Stimulated activated naive CD4-positive, alpha-beta T cell treated with Interleukin-2 at 50 U/mL for 16 hours (primary cell): ENCODE measurements around the gene RNF157.
"Not testable (repeated sequence)": the region's sequence is repeated elsewhere in the genome, so short reads cannot be mapped to it uniquely, and the experiment has no call there.

Experiments used
- DNase-seq: peaks from one replicate; lab custom pipeline; 2025; lab: John Stamatoyannopoulos, UW

RNF157 gene

DNA sequence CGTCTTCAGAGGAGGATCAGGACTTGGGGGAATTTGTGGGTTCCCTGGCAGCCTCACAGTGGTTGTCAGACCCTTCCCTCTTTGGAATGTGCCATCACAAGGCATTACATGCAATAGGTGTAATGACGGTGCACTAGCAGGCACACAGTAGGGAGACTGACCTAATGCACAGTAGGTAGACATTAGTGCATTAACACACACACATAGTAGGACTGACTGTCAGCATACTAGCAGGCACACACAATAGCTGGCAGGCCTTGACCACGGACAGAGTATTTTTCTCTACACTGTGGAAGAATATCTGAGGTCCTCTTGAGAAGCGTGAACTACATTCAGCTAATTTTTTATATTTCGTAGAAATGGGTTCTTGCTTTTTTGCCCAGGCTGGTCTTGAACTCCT lies 14.0 kb upstream of the RNF157 start:
- no peak for DNase-seq

DNA sequence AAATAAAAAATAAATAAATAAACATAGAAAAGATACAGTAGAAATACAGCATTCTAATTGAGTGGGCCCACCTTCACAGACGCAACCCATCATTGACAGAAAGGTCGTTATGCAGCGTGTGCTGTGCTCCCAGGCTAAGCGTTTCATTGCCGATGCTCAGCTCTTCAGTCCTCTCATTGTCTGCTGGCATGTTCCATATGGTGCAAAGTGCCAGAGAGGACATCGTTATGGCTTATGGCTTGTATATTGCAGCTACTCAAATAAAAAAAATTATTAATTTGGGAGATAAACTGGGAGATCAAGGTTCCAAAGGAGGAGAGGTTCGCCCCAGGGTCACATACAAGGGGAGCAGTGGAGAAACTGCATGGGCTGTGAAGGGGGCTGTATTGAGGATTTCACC lies 13.5 kb upstream of the RNF157 start:
- DNase-seq = no peak

DNA sequence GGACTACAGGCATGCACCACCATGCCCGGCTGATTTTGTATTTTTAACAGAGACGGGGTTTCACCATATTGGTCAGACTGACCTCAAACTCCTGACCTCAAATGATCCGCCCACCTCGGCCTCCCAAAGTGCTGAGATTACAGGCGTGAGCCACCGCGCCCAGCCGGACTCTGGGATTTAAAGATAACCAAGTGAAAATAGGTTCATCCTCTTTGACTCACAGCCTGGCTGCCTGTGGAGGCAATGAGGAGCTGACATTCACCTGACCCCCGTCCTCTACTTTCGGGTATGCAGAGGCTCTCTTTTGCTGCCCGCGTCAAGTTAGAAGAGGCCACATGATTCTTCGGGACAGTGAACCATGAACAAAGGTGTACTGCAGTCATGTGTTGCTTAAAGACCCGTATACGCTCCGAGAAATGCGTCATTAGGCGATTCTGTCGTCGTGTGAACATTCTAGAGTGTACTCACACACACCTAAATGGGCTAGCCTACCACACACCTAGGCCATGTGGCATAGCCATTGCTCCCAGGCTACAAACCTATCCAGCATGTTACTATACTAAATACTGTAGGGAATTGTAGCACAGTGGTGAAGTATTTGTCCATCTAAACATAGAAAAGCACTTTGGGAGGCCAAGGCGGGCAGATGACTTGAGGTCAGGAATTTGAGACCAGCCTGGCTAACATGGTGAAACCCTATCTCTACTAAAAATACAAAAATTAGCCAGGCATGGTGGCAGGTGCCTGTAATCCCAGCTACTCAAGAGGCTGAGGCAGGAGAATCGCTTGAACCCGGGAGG lies 12.9 kb upstream of the RNF157 start:
- not testable (repeated sequence) for DNase-seq

GRCh38 chr17:76252040-76252954 lies 12.0 kb upstream of the RNF157 start:
- peak; percentile 20 for DNase-seq

DNA sequence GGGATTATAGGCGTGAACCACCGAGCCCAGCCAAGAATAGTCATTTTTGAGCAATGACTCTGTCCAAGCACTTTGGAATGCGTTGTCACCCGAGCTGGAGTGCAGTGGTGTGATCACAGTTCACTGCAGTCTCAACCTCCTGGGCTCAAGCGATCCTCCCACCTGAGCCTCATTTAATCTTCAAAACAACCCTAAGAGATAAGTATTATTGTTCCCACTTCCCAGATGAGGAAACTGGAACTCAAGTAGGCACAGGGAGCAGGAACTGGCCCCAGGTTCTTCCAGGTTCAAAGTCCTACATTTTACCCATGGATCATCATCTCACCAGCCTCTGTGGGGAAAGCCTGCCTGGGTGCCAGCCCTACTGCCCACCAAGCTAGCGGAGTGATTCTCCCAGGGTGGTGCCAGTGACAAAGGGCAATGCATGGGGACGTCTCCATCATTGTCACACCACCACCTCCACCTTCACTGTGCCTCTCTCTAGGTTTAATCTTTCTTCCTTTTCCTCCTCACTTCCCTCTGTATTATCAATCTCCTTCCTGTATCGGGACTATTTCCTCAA lies 11.3 kb upstream of the RNF157 start:
- DNase-seq = no peak

GRCh38 chr17:76250141-76250540 lies 9.8 kb upstream of the RNF157 start:
- no peak for DNase-seq

DNA sequence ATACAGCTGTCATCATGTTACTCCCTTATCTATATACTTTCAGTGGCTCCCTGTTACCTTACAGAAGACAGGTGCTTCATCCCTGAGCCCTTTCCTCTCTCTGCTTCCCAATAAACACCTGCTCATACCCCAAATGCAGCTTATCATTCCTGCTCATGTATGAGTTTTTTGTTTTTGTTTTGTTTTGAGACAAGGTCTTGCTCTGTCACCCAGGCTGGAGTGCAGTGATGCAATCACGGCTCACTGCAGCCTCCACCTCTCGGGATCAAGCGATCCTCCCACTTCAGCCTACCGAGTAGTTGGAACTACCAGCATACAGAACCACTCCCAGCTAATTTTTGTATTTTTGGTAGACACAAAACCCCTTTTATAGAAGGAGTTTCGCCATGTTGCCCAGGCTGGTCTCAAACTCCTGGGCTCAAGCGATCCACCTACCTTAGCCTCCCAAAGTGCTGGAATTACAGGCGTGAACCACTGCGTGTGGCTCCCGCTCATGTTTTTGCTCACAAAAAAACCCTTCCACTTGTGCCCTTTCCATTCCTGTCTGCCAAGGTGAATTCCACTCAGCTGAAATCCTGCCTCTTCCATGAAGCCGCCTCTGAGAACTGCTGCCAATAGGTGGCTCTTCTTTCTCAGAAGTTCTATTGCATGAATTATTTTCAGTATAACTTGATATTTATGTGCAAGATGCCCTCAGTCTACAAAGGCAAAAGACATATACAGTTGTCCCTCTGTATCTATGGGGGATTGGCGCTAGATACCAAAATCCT lies 7.9 kb upstream of the RNF157 start:
- no peak for DNase-seq

- no peak for DNase-seq
Observed at GRCh38 chr17:76247304-76247703, 7.0 kb upstream of the RNF157 start.

DNA sequence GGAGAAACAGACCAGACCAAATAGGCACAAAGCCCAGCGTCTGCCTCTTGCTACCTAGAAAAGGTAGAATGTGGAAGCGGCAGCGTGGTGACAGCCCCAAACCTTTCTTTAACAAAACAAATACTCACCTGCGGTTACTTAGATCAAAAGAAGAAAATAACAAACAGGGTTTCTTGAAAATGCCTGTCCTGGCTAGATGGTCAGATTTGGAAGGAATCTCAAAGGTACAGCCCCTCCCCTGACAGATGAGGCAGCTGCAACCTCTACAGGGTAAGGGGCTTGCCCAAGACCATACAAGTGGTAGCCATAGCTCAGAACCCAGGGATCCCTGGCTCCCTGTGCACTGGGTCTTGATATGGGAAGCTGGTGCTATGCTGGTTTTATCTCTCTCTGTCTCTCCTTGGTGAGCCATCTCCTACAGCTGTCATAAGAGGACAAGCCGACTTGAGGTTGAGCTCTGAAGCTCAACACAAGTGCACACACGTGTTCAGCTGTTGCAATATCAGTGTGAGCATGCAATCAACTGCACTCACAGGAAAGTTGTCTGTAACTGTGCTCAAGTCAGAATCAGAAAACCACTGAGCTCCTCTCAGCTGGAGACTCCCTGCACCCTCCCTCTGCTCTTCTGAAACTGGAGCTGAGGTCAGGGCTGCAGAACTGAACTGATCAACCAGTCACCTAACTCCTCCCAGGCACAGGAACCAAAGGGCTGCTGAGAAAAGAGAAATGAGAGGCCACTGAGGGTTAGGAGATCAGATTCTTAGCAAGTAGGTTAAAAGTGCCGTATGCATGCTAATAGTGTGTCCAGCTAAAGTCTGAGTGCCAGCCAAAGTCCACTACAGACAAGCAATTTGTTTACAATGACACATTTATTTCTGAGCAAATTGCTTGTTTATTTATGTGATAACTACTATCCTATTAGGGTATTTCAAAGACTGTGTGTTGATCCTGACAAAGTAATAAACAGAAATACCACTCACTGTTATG lies 6.1 kb upstream of the RNF157 start:
- DNase-seq = peak; percentile 63

- DNase-seq = not testable (repeated sequence)
Observed at GRCh38 chr17:76244721-76245120, 4.4 kb upstream of the RNF157 start.

DNA sequence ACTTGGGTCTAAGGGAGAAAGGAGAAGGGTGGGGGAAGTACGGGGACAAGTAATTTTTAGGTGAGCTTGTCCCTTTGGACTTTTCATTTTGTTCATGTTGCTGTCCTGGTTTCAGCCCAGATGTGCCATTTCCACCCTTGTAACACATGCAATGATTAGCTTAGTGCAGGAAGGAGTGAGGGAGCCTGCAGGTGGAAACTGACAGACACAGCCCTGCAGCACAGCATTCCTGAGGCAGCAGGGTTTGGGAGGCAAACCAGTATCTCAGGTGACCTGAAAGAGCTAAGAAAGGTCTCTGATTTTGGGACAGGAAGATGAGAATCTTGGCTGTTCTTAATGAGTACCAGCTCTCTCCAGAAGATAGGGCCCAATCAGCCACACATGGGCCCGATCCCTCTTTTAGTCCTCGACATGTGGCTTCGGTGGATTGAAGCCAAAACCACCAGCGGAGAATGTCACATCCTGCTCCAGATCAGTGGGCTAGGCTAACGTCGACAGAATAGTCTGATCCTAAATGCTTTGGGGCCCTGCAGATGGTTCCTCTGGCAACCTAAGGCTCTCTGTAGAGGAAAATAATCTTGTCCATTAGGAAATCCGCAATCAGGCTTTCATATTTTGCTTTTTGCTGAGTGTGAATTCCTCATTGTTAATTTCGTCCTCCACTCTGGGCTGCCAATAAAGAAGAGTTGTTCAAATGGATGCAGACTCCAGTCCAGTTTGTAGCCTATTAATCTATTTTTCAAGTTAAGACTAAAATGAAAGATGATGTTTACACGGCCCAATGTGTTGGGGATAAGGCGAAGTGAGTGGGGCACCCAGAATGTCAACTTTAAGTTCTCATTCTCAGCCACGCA lies 3.8 kb upstream of the RNF157 start:
- DNase-seq = no peak

- no peak for DNase-seq
Observed at GRCh38 chr17:76241691-76242255, 1.5 kb upstream of the RNF157 start.

DNA sequence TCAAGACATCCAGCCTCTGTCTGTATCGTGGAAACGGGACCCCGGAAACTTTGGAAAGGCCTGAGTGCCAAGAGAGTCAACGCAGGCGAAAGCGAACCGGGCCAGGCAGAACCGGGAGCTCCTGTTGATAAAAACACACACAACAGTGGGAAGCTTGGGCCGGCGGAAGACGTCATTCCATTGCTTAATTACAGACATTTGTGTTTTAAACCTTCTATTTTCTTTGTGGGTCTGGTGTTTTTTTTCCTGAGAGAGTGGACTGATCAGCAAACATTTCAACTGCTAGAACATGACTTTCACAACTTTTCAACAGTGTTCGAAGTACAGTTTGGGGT lies 878 bp upstream of the RNF157 start:
- no peak for DNase-seq

GRCh38 chr17:76239538-76240274 lies 587 bp downstream of the RNF157 start:
- DNase-seq = no peak

DNA sequence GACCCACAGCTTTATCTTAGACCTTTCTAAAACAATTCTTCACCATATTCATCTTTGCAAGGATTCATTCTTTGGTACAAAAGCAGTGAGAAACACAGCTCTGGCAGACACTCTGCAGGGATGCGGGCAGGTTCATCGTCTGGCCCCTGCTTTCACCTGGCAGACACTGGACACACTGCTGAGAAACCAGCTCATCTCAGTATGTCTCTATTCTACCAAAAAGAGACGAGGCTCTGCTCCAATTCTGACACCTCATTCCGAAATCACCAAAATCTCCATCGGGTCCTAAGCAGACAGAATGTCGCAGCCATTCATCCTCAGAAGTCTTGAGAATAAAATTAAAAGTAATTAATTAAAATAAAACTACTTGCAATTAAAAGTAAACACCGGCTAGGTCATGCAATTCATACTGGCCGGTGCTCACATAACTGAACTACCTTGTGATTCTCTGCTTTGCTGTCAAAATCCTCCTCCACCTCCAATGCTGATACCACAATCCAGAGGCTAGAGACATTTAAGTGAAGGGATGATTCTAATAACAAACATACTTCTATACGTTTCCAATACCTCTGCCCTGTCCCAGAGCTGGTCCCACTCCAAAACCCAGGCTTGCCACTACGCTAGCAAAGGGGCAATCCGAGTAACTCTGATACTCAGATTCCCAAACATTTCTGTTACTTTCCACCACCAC lies 1.3 kb downstream of the RNF157 start:
- DNase-seq = no peak

DNA sequence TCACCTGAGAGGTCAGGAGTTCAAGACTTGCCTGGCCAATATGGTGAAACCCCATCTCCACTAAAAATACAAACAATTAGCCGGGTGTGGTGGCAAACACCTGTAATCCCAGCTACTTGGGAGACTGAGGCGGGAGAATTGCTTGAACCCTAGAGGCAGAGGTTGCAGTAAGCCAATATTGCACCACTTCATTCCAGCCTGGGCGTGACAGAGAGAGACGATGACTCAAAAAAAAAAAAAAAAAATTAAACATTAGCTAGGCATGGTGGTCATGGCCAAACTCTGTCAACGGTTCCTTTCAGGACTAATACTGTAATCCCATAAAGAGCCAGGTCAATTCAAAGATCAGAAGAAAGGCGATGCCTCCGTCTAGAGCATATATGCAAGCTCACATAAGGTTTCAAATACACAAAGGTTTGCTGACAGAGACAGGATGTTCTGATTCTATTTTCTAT lies 2.4 kb downstream of the RNF157 start:
- DNase-seq = no peak

- DNase-seq = no peak
Observed at GRCh38 chr17:76236603-76237002, 3.7 kb downstream of the RNF157 start.

DNA sequence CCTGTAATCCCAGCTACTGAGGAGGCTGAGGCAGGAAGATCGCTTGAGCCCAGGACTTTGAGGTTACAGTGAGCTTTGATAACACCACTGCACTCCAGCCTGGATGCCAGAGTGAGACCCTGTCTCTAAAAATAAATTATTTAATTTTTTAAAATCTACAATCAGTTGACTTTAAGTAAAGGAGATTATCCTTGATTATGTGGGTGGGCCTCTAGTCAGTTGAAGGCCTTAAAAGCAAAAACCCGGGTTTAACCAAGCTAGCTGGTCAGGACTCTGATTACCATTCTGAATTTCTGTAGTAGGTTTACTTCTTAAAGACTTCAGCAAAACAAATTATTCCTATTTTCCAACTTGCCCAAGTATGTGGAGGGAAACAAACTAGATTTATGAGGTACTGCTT lies 4.4 kb downstream of the RNF157 start:
- no peak for DNase-seq
